Measurements from ENCODE around the gene ITPR2. TPM values are rescaled to one million over a fixed set of nuclear protein-coding genes. Genes with fewer than 3 reads are reported as not detected.

ITPR2 gene
- polyA plus RNA-seq, 1 of the 3 experiments (the other 2 are of a cell fraction): 2.3 TPM

- POLR2A ChIA-PET: no interaction called here
- H3K79me2 ChIP-seq (ENCODE audit: insufficient read depth): no peaks in the 10 kb centered on the region
- H3K4me1 ChIP-seq (ENCODE audit: control insufficient read depth in 1 of 2, insufficient read depth in 2 of 2, low read depth in 1 of 2, low read length in 1 of 2): no peaks in the 10 kb centered on the region
- DNase-seq: no peak
- no peaks in the 10 kb centered on the region for H4K20me1 ChIP-seq (ENCODE audit: insufficient read depth)
- TF ChIP-seq IRF3 (IDR thresholded peaks at IDR 0.05; ENCODE audit: low read depth, low read length) (no peak), ELF1 (IDR thresholded peaks at IDR 0.05) (no peak), PBX3 (IDR thresholded peaks at IDR 0.05) (no peak), YY1 (IDR thresholded peaks at IDR 0.05; ENCODE audit: low read depth) (no peak), USF2 (IDR thresholded peaks at IDR 0.05; ENCODE audit: borderline replicate concordance, low read depth, low read length) (no peak), USF1 (IDR thresholded peaks at IDR 0.05; ENCODE audit: borderline replicate concordance, low read depth) (no peak), POLR2AphosphoS5 (IDR thresholded peaks at IDR 0.05; ENCODE audit: low read depth, low read length) (no peak), CHD2 (IDR thresholded peaks at IDR 0.05; ENCODE audit: low read length, partially characterized antibody) (no peak), GATA2 (CRISPR knock-in tag; IDR thresholded peaks at IDR 0.05) (no peak), CTCF (IDR thresholded peaks at IDR 0.05) (no peak), MXI1 (IDR thresholded peaks at IDR 0.05; ENCODE audit: low read depth, low read length) (no peak)
- H3K36me3 ChIP-seq (replicated peaks in 1 of 2; ENCODE audit: control insufficient read depth in 1 of 2, insufficient read depth in 2 of 2, low read length in 1 of 2): peaks cover 7 to 8% of the 10 kb centered on the region in 2 experiments
- H3K9me3 ChIP-seq: no peaks in the 10 kb centered on the region
- WGBS (ENCODE audit: low lambda C conversion rate): 97% methylated on average over 1 of the region's 1 CpG
- no peak overlapping the region for H3K9ac ChIP-seq
- H3K4me2 ChIP-seq: no peak overlapping the region
- no peak overlapping the region for H3K27ac ChIP-seq (ENCODE audit: low read depth in 2 of 2, low read length in 1 of 2)
- CTCF ChIA-PET: no interaction called here
- no peaks in the 10 kb centered on the region for H3K27me3 ChIP-seq (ENCODE audit: insufficient read depth)
- peaks cover 2% of the 10 kb centered on the region for H3F3A ChIP-seq (replicated peaks; ENCODE audit: insufficient read depth)
- no peak overlapping the region for H2AFZ ChIP-seq (ENCODE audit: low read depth)
- no peaks in the 10 kb centered on the region for H3K9me2 ChIP-seq
- no peak overlapping the region for H3K4me3 ChIP-seq (ENCODE audit: low read depth in 2 of 2, low read length in 1 of 2)
Observed at GRCh38 chr12:26492406-26492805, 340.6 kb downstream of the ITPR2 start.

GRCh38 chr12:26489908-26490307, 343.1 kb downstream of the ITPR2 start:
- Histone ChIP-seq H3F3A (replicated peaks; ENCODE audit: insufficient read depth) (peaks cover 3% of the 10 kb centered on the region), H3K9me3 (no peaks in the 10 kb centered on the region), H3K4me1 (ENCODE audit: control insufficient read depth in 1 of 2, insufficient read depth in 2 of 2, low read depth in 1 of 2, low read length in 1 of 2) (no peaks in the 10 kb centered on the region), H2AFZ (ENCODE audit: low read depth) (no peak overlapping the region), H3K79me2 (ENCODE audit: insufficient read depth) (no peaks in the 10 kb centered on the region), H3K27me3 (ENCODE audit: insufficient read depth) (no peaks in the 10 kb centered on the region), H3K9me2 (no peaks in the 10 kb centered on the region), H3K4me2 (no peak overlapping the region), H4K20me1 (ENCODE audit: insufficient read depth) (no peaks in the 10 kb centered on the region), H3K36me3 (replicated peaks in 1 of 2; ENCODE audit: control insufficient read depth in 1 of 2, insufficient read depth in 2 of 2, low read length in 1 of 2) (peaks cover 14 to 17% of the 10 kb centered on the region in 2 experiments), H3K4me3 (ENCODE audit: low read depth in 2 of 2, low read length in 1 of 2) (no peak overlapping the region), H3K9ac (no peak overlapping the region), H3K27ac (ENCODE audit: low read depth in 2 of 2, low read length in 1 of 2) (no peak overlapping the region)
- POLR2A ChIA-PET: no interaction called here
- no peak for DNase-seq
- TF ChIP-seq PBX3 (IDR thresholded peaks at IDR 0.05): no peak
- TF ChIP-seq TCF12 (IDR thresholded peaks at IDR 0.05): no peak
- no peak for TF ChIP-seq CHD2 (IDR thresholded peaks at IDR 0.05; ENCODE audit: low read length, partially characterized antibody)
- TF ChIP-seq NRF1 (IDR thresholded peaks at IDR 0.05; ENCODE audit: low read depth, low read length): no peak
- TF ChIP-seq GABPA (IDR thresholded peaks at IDR 0.05; ENCODE audit: low read depth): no peak
- TF ChIP-seq EZH2phosphoT487 (IDR thresholded peaks at IDR 0.05; ENCODE audit: borderline replicate concordance, low read depth): no peak
- no peak for TF ChIP-seq POLR2AphosphoS5 (IDR thresholded peaks at IDR 0.05; ENCODE audit: low read depth, low read length)
- no peak for TF ChIP-seq SIN3A (IDR thresholded peaks at IDR 0.05; ENCODE audit: borderline replicate concordance, low read depth, low read length)
- TF ChIP-seq RFX5 (IDR thresholded peaks at IDR 0.05; ENCODE audit: low read length): no peak
- 90% methylated on average over 2 of the region's 2 CpGs for WGBS (ENCODE audit: low lambda C conversion rate)
- CTCF ChIA-PET: interaction anchor here (0.6 kb wide), 1 partner anchor 145 kb away, joined by 3 read pairs; no protein-coding TSS in a partner anchor
